Measurements from ENCODE around the gene PIK3R1.

- TF ChIP-seq TCF12 (IDR thresholded peaks at IDR 0.05; ENCODE audit: low read depth): no peak
- TF ChIP-seq RAD21 (IDR thresholded peaks at IDR 0.05; ENCODE audit: low read depth): no peak
- TF ChIP-seq MAX (IDR thresholded peaks at IDR 0.05): no peak
These were observed 36.4 kb downstream of the PIK3R1 start for GRCh38 chr5:68251804-68252522.
